Measurements from ENCODE around the gene DRC3. TPM values are rescaled to one million over a fixed set of nuclear protein-coding genes. Genes with fewer than 3 reads are reported as not detected.

The DRC3 gene
- total and polyA plus RNA-seq, 2 donors (not counting 3 experiments of a cell fraction or from before 2014, with no cell fraction given), result 1.6 to 2.9 TPM

DNA sequence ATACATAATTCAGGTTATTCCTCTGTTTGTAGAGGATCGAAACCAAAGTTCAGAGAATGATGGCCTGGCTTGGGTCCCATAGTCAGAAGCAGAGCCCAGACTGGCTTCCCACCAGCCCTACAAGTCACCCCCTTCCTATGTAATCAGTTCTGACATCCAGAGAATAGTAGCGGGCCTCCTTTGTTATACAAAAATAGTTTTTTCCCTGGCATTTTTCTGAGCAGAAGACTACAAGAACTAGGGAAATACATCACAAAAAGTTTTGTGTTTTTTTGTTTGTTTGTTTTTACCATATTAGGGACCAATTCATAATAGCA lies 47.1 kb downstream of the DRC3 start:
- no peak overlapping the region for H2AFZ ChIP-seq (ENCODE audit: low read depth, low read length)
- H3K4me2 ChIP-seq (ENCODE audit: insufficient read depth, low read length), result no peak overlapping the region
- peaks cover 0 to 9% of the 10 kb centered on the region in 2 experiments for H3K36me3 ChIP-seq (ENCODE audit: control insufficient read depth in 2 of 2, extremely low read depth in 1 of 2, insufficient read depth in 2 of 2, low read length in 2 of 2)
- no peak overlapping the region for H3K9ac ChIP-seq (replicated peaks; ENCODE audit: extremely low read depth, insufficient read depth, low read length)
- peaks cover 5% of the 10 kb centered on the region for H3K4me1 ChIP-seq (ENCODE audit: control insufficient read depth, extremely low read depth, insufficient read depth, low read length)
- no peak overlapping the region for H3K4me3 ChIP-seq (replicated peaks in 1 of 3; ENCODE audit: insufficient read depth in 1 of 3, low read depth in 1 of 3, low read length in 3 of 3)
- ChIA-PET CTCF (interaction anchor here (1.1 kb wide), 1 partner anchor 229 kb away, joined by 3 read pairs; no protein-coding TSS in a partner anchor), POLR2A (no interaction called here)
- BruUV-seq (replicated peaks), result no TSS peak
- dilution Hi-C loops (cut with MboI; ENCODE audit: extremely low pct_ligation_motif_present, low sequenced_read_pairs), result no loop called here
- FAIRE-seq (no peak), DNase-seq (ENCODE audit: low read depth, low spot score) (no peak)
- no peaks in the 10 kb centered on the region for H3K27me3 ChIP-seq (ENCODE audit: control insufficient read depth in 2 of 2, insufficient read depth in 2 of 2, low read length in 2 of 2)
- no peak overlapping the region for H3K27ac ChIP-seq (ENCODE audit: insufficient read depth, low read depth, low read length)
- H3K79me2 ChIP-seq (ENCODE audit: control insufficient read depth, insufficient read depth, low read length), result no peaks in the 10 kb centered on the region
- TF ChIP-seq POLR2A (IDR thresholded peaks at IDR 0.05; ENCODE audit: low read depth, low read length) (no peak), FOS (IDR thresholded peaks at IDR 0.05; ENCODE audit: borderline replicate concordance, insufficient read depth, low read length) (no peak), GATA2 (IDR thresholded peaks at IDR 0.05; ENCODE audit: insufficient read depth, insufficient read length, low read depth, low read length) (no peak), EZH2 (IDR thresholded peaks at IDR 0.05; ENCODE audit: borderline replicate concordance, low read depth, low read length, severe bottlenecking) (no peak), POLR2AphosphoS5 (IDR thresholded peaks at IDR 0.05; ENCODE audit: insufficient read depth, low read depth, low read length) (no peak), MYC (IDR thresholded peaks at IDR 0.05; ENCODE audit: low read depth, low read length) (no peak), CTCF (IDR thresholded peaks at IDR 0.05; ENCODE audit: extremely low read depth in 1 of 2, insufficient read depth in 1 of 2, low read depth in 1 of 2, low read length in 2 of 2) (no peak)
- TF ChIP-seq, protein P1, sequence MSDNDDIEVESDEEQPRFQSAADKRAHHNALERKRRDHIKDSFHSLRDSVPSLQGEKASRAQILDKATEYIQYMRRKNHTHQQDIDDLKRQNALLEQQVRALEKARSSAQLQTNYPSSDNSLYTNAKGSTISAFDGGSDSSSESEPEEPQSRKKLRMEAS (IDR thresholded peaks at IDR 0.05; ENCODE audit: insufficient read depth, insufficient read length), result no peak
- H4K20me1 ChIP-seq (replicated peaks; ENCODE audit: control insufficient read depth, extremely low read depth, insufficient read depth, low read length), result no peaks in the 10 kb centered on the region
- H3K9me3 ChIP-seq (replicated peaks; ENCODE audit: control insufficient read depth, insufficient read depth, low read length), result no peaks in the 10 kb centered on the region
- intact Hi-C loops (cut with micrococcal nuclease), result no loop called here
- H3K9me1 ChIP-seq (replicated peaks; ENCODE audit: control insufficient read depth, extremely low read depth, insufficient read depth, low read length), result no peaks in the 10 kb centered on the region
